ENCODE measurements around the gene ADSL.
A peak's percentile ranks its signal among the peaks of the same experiment; 100 is the strongest.
"Not testable (repeated sequence)": the region's sequence is repeated elsewhere in the genome, so short reads cannot be mapped to it uniquely, and the experiment has no call there.

The ADSL gene

GRCh38 chr22:40376149-40376548 is 29.8 kb downstream of the ADSL start:
- no peak for DNase-seq

GRCh38 chr22:40377931-40378330 is 31.6 kb downstream of the ADSL start:
- DNase-seq = no peak

GRCh38 chr22:40378448-40378847 is 32.1 kb downstream of the ADSL start:
- not testable (repeated sequence) for DNase-seq

- no peak for DNase-seq
Measured at GRCh38 chr22:40381461-40381860, 35.2 kb downstream of the ADSL start.

GRCh38 chr22:40383905-40384304 is 37.6 kb downstream of the ADSL start:
- no peak for DNase-seq

- DNase-seq = no peak
Measured at GRCh38 chr22:40385036-40385782, 38.9 kb downstream of the ADSL start.

GRCh38 chr22:40387746-40388145 is 41.4 kb downstream of the ADSL start:
- no peak for DNase-seq

- no peak for DNase-seq
Measured at GRCh38 chr22:40388231-40388630, 41.9 kb downstream of the ADSL start.

- DNase-seq = no peak
Measured at GRCh38 chr22:40391417-40391816, 45.1 kb downstream of the ADSL start.

- no peak for DNase-seq
Measured at GRCh38 chr22:40392618-40393017, 46.3 kb downstream of the ADSL start.

GRCh38 chr22:40394607-40395006 is 48.3 kb downstream of the ADSL start:
- DNase-seq = no peak

GRCh38 chr22:40395607-40396006 is 49.3 kb downstream of the ADSL start:
- no peak for DNase-seq

- peak; percentile 34 for DNase-seq
Measured at GRCh38 chr22:40396882-40397281, 50.6 kb downstream of the ADSL start.

GRCh38 chr22:40397396-40397795 is 51.1 kb downstream of the ADSL start:
- no peak for DNase-seq

GRCh38 chr22:40399621-40400020 is 53.3 kb downstream of the ADSL start:
- no peak for DNase-seq

GRCh38 chr22:40400159-40400558 is 53.9 kb downstream of the ADSL start:
- DNase-seq = no peak

GRCh38 chr22:40401532-40401931 is 55.2 kb downstream of the ADSL start:
- DNase-seq = no peak

- no peak for DNase-seq
Measured at GRCh38 chr22:40401981-40402406, 55.7 kb downstream of the ADSL start.

- no peak for DNase-seq
Measured at GRCh38 chr22:40403141-40403540, 56.8 kb downstream of the ADSL start.

GRCh38 chr22:40403651-40404050 is 57.4 kb downstream of the ADSL start:
- DNase-seq = no peak

- DNase-seq = no peak
Measured at GRCh38 chr22:40404251-40405177, 58.2 kb downstream of the ADSL start.

- no peak for DNase-seq
Measured at GRCh38 chr22:40405178-40406062, 59.1 kb downstream of the ADSL start.
